ENCODE measurements around the gene HOMER2.
"Not testable (repeated sequence)": the region's sequence is repeated elsewhere in the genome, so short reads cannot be mapped to it uniquely, and the experiment has no call there.

Gene HOMER2

DNA sequence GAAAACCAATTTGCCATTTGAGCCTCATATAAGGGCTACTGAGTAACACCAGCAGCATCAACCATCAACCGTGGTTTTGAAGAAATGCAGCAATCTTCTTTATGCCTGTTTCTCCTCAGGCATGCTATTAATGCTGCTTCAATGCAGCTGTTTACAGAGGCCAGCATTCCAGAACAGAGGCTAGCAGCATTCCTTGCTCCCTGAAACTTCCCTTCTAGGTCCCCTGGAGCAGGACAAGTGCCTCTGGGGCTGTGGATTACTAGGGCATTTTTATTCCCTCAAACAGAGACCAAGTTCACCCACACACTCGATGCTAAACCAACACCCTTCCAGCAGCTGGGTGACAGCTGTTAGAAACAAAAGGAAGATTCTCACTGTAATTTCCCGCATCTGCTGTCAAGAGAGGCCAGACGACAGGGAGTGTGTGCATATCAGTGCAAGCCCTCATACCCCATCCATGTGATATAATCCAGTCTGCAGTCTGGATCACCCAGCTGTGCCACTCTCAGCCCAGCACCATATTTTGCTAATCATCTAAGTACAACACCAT, 57.5 kb downstream of the HOMER2 start:
- no peak for DNase-seq (ENCODE audit: low spot score)

DNA sequence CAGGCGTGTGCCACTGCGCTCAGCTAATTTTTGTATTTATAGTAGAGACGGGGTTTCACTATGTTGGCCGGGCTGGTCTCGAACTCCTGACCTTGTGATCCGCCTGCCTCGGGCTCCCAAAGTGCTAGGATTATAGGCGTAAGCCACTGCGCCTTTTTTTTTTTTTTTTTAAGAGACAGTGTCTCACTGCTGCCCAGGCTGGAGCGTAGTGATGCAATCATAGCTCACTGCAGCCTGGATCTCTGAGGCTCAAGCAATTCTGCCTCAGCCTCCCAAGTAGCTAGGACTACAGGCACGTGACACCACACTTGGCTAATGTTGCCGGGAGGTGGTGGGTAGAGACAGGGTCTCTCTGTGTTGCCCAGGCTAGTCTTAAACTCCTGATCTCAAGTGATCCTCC, 59.0 kb downstream of the HOMER2 start:
- not testable (repeated sequence) for DNase-seq (ENCODE audit: low spot score)

DNA sequence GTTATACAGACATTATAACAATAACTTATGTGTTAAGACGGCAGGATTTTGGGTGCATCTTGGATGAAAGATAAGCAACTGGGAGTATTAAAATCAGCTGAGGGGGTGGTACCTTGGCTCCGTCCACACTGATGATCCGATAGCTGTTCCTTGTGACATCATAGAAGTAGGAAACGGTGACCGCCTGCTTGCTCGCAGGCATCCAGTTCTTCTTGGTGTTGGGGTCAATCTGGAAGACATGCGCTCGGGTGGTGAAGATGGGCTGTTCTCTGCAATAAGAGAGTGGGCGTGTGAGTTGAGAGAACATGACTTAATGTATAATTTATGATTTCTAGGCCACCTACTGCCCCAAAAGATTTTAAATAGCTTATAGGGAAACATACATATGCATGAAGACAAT, 59.9 kb downstream of the HOMER2 start:
- DNase-seq (ENCODE audit: low spot score): no peak

- no peak for DNase-seq (ENCODE audit: low spot score)
These were observed 61.5 kb downstream of the HOMER2 start for GRCh38 chr15:82890995-82891390.

GRCh38 chr15:82890338-82890994, 62.1 kb downstream of the HOMER2 start:
- DNase-seq (ENCODE audit: low spot score): no peak

GRCh38 chr15:82882273-82882928, 70.1 kb downstream of the HOMER2 start:
- no peak for DNase-seq (ENCODE audit: low spot score)

GRCh38 chr15:82881747-82882146, 70.8 kb downstream of the HOMER2 start:
- DNase-seq (ENCODE audit: low spot score): no peak

DNA sequence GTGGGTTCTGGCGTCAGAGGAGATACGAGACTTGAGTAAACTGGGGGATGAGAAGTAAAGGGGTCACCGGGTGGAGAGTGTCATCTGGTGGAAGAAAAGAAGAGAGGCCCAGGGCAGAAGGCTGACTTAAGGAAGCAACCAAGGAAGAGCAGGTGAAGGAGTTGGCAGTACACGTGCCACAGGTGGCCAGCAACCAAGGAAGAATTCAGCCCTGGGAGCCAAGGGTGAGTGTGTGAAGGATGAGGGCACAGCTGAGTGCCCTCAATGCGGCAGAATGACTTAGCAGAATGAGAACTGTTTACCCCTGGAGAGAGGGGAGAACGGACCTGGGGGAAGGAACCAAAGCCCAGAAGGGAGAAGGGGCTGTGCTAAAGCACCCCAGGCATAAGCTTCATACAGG, 71.8 kb downstream of the HOMER2 start:
- DNase-seq (ENCODE audit: low spot score): no peak

DNA sequence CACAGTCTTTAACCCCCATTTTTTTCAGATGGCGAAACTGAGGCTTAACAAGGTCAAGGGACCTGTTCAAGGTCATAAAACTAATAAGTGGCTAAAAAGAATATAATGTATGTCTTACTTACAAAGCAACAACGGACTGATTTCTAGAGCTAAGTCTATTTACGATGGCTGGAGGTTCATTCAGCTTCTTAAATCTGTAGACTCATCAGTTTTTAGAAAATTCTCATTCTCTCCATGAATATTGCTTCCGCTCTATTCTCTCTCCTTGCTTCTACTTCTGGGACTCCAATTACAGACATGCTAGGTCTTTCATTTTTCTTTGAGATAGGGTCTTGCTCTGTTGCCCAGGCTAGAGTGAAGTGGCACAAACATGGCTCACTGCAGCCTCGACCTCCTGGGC, 74.2 kb downstream of the HOMER2 start:
- DNase-seq (ENCODE audit: low spot score): no peak

DNA sequence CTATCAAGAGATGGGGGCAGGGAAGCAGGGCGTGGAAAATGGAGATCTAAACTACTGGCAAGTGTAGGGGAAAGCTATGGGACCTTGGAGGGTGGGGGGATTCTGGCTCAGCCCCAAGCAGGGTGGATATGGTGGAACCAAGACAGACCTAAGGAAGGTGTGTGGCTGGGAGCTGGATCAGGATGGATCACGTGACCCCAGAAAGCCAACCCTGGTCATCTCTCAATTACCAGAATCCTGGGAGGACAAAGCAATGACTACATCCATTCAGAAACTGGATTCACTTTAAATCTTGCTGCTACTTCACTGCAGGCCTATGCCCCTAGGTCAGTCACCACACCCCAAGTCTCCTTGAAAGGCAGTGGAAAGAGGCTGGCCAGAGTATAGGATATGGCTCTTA, 74.7 kb downstream of the HOMER2 start:
- no peak for DNase-seq (ENCODE audit: low spot score)

DNA sequence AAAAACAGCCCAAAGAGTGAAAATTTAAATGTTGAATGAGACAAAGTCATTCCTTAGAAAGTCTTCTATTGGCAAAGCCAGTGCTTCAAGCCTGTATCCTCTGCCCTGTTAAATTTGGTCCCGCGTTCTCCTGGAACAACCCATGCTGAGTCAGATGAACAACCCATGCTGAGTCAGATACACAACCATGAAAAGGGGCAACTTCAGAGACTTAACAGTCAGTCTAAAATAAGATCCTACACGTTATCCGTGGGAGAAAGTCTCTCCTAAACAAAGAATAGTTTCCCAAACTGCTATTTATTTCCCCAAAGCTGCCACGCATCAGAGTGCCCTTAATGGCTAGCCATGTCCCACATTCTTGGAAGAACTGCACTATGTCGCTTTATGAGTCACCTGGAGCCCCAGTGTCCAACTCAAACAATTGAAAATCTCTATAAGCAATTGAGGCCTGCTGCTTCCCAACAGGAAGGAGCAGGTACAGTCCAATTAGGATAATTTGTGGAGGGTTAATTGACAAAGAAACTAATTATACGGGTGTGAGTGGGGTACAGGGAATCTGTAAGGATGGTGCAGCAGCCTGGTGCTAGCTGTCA, 77.0 kb downstream of the HOMER2 start:
- DNase-seq (ENCODE audit: low spot score): no peak

- no peak for DNase-seq (ENCODE audit: low spot score)
These were observed 77.6 kb downstream of the HOMER2 start for GRCh38 chr15:82874961-82875360.

GRCh38 chr15:82874267-82874666, 78.3 kb downstream of the HOMER2 start:
- DNase-seq (ENCODE audit: low spot score): no peak

DNA sequence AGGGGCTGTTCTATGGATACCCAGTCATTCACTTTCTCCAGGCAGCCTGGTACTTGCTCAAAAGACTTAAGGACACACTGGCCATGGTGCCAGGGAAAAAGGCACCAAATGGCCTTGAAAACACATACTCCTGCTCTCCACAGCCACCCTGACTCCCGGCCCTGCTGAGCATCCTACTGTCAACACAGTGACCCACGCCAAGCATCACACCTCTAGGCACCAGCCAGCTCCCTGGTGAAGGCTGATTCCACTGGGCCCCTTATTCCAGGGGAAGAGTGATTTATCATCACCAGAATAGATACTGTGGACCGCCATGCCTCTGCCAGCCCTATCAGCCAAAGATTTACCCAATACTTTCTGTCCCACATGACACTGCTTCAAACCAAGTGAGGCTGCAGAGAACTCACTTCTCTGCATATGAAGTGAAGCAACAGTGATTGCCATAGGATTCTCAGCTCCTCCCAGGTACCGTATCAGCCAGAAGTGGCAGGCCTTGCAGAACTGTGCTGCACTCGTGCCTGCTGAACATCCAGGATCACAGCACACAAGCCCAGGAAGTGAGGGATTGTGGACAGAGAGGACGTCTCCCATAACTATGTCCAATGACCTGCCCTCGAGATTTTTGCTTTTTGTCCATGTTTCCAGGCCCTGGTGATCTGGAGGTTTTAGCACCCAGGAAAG, 79.4 kb downstream of the HOMER2 start:
- no peak for DNase-seq (ENCODE audit: low spot score)

DNA sequence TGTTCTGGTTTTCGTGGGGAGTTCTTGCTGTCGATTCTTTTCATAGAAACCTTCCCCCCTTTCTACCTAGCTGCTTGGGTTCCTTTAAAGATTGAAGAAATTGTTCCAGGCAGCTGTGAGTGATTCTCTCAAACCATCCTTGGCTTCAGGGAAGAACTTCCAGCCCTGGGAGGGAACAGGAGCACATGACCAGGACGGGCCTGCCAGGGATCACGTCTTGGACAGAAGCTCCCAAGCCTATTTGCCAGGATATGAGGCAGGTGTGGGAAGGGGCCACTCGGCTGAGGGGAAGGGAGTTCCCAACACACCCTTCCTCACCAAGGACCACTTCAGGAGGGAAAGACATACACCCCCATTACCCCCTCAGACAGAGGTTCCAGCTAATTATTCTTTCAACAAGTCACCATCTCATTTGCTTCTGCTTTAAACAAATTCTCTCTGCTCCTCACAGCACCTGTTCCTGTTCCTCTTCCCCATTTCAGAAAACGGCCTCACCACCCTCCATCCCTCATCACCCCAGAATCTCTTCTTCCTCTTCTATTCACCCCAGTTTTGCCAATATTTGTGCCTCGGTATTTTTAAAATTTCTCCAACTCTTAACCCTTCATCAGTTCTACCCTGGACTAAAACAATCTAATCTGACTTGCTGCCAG, 80.6 kb downstream of the HOMER2 start:
- no peak for DNase-seq (ENCODE audit: low spot score)

DNA sequence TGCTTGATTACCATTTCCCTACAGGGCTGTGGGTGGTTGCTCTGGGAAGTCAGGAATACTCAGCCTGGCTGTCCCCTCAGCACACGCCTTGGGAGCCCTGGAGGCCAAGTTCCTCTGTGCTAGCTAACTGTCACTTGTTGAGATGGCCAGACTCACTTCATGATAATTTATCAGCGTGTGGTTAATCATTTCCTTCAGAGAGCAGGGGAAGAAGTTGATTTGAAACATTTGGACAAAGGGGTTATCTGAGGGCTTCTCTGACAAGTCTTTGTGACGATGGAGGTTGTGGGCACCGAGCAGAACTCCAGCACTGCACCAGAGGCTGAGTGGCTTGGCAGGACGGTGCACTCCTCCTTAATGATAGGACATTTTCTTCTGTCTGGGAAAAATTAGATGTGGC, 81.2 kb downstream of the HOMER2 start:
- no peak for DNase-seq (ENCODE audit: low spot score)

- no peak for DNase-seq (ENCODE audit: low spot score)
These were observed 81.7 kb downstream of the HOMER2 start for GRCh38 chr15:82870727-82871320.

DNA sequence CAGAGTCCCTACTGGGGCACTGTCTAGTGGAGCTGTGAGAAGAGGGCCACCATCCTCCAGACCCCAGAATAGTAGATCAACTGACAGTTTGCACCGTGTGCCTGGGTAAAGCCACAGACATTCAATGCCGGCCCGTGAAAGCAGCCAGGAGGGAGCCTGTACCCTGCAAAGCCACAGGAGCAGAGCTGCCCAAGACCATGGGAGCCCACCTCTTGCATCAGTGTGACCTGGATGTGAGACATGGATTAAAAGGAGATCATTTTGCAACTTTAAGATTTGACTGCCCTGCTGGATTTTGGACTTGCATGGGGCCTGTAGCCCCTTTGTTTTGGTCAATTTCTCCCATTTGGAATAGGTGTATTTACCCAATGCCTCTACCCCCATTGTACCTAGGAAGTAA, 86.5 kb downstream of the HOMER2 start:
- not testable (repeated sequence) for DNase-seq (ENCODE audit: low spot score)

DNA sequence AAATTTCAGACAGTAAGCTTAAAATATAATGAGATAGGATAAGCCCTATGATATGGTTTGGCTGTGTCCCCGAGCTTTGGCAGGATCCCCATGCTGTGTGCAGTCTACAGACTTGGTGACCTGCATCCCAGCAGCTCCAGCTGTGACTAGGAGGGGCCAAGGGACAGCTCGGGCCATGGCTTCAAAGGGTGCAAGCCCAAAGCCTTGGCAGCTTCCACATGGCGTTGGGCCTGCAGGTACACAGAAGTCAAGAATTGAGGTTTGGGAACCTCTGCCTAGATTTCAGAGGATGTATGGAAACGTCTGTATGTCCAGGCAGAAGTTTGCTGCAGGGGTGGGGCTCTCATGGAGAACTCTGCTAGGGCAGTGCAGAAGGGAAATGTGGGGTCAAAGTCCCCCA, 86.9 kb downstream of the HOMER2 start:
- not testable (repeated sequence) for DNase-seq (ENCODE audit: low spot score)

DNA sequence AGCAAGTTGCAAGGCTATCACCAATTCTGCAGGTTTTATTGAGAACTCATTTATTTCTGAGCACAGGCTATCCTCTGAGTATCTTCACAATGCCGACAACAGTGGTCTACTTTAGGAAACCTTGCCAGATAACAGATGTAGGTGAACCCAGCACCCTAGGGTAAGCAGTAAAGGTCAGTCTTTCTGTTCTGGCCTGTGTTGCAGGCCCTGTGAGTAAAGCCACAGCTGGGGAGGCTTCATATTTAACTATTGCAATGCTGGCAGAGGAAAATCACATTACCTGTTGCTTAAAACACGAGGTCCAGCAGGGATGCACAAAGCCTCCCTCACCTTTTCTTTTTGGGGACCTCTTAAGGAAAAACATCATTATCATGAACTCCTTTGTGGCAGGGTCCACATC, 87.6 kb downstream of the HOMER2 start:
- no peak for DNase-seq (ENCODE audit: low spot score)

GRCh38 chr15:82862886-82863285, 89.6 kb downstream of the HOMER2 start:
- no peak for DNase-seq (ENCODE audit: low spot score)

GRCh38 chr15:82858932-82859331, 93.6 kb downstream of the HOMER2 start:
- DNase-seq (ENCODE audit: low spot score): no peak

Data from NAMALWA (cell line).